Panc1 (cell line): Measurements from ENCODE around the gene CACNA1C.

Source experiments
- CTCF ChIP-seq: fragments of 450-650 bp; IDR thresholded peaks from 2 replicates; pipeline ENCODE4 v1.5.1; 2017; ENCODE audit warnings: mild to moderate bottlenecking
- POLR2AphosphoS5 ChIP-seq: IDR thresholded peaks from 2 replicates; pipeline ENCODE4 v1.6.1; 2012; ENCODE audit warnings: mild to moderate bottlenecking, low read depth, low read length, moderate library complexity
- SIN3A ChIP-seq: IDR thresholded peaks from 2 replicates; pipeline ENCODE4 v1.6.1; 2012; ENCODE audit warnings: low read depth, mild to moderate bottlenecking, low read length, moderate library complexity, borderline replicate concordance; ENCODE audit not compliant: insufficient read depth
- TCF7L2 ChIP-seq: IDR thresholded peaks from 2 replicates; pipeline ENCODE4 v1.6.1; 2011; ENCODE audit warnings: mild to moderate bottlenecking, low read depth, low read length, inconsistent platforms
- TF ChIP-seq, protein P1 (sequence below), 2 experiments: IDR thresholded peaks; 2 replicates each; pipeline ENCODE4 v1.6.1; 2011 to 2012; ENCODE audit warnings: low read depth in 2 of 2, control low read depth in 1 of 2, low read length in 1 of 2, mild to moderate bottlenecking in 1 of 2, moderate library complexity in 1 of 2; ENCODE audit not compliant: insufficient read depth in 1 of 2

GRCh38 chr12:2044165-2044564, 8.6 kb upstream of the CACNA1C start:
- TF ChIP-seq POLR2AphosphoS5 (no peak), CTCF (no peak), TCF7L2 (no peak), SIN3A (no peak)
- TF ChIP-seq, protein P1, sequence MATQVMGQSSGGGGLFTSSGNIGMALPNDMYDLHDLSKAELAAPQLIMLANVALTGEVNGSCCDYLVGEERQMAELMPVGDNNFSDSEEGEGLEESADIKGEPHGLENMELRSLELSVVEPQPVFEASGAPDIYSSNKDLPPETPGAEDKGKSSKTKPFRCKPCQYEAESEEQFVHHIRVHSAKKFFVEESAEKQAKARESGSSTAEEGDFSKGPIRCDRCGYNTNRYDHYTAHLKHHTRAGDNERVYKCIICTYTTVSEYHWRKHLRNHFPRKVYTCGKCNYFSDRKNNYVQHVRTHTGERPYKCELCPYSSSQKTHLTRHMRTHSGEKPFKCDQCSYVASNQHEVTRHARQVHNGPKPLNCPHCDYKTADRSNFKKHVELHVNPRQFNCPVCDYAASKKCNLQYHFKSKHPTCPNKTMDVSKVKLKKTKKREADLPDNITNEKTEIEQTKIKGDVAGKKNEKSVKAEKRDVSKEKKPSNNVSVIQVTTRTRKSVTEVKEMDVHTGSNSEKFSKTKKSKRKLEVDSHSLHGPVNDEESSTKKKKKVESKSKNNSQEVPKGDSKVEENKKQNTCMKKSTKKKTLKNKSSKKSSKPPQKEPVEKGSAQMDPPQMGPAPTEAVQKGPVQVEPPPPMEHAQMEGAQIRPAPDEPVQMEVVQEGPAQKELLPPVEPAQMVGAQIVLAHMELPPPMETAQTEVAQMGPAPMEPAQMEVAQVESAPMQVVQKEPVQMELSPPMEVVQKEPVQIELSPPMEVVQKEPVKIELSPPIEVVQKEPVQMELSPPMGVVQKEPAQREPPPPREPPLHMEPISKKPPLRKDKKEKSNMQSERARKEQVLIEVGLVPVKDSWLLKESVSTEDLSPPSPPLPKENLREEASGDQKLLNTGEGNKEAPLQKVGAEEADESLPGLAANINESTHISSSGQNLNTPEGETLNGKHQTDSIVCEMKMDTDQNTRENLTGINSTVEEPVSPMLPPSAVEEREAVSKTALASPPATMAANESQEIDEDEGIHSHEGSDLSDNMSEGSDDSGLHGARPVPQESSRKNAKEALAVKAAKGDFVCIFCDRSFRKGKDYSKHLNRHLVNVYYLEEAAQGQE (IDR thresholded peaks at IDR 0.05; ENCODE audit: insufficient read depth in 1 of 2, low read depth in 2 of 2, low read length in 1 of 2): no peak
